ENCODE measurements around the gene NEK4. TPM values are rescaled to one million over a fixed set of nuclear protein-coding genes. Genes with fewer than 3 reads are reported as not detected.

Gene NEK4
- total RNA-seq, 1 experiment from 2014 or later = 40.5 TPM

DNA sequence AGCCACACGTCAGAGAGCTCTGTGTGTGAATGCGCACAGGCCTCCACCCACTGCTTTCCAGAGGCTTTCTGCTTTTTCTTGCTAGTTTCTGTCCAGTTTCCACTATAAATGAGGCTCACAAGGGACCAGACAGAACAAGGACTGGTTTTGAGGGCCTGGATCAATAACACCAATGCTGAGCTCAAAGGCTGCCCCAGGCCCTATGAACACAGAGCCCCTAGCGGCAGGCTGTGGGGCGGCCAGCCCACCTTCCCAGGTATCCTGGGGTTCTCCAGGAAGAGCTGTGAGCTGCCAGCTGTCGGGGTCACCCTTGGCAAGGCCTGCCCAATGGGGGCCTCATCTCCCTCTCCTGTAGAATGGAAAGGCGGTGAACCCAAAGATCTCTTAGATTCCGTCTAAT lies 21.7 kb upstream of the NEK4 start:
- CTCF ChIA-PET = interaction anchor here (0.6 to 2.0 kb wide), 5 partner anchors 8 to 28 kb away, joined by 3 to 8 read pairs (median 5); partner anchors contain the start of gene NEK4
- H3K4me1 Mint-ChIP-seq (ENCODE audit: low read depth, unreplicated experiment) = no peaks in the 10 kb centered on the region

DNA sequence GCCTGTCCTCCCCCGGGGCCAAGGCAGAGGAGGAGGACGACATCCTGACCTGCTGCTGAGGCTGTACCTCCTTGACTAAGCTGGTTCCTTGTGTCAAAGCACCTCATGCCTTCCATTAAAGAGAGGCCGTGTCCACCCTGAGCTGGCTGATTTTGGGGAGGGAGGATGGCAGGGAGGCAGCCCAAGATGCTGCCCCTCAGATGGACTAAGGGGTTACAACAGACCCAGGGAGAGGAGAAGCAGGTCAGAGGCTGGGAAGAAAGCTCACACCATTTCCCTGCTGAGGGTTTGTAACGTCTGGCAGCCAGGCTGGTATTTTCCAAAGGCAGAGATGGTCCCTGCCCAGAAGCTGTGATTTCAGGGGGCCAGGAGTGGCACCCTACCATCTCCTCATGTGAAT lies 21.2 kb upstream of the NEK4 start:
- intact Hi-C loops (cut with micrococcal nuclease; ENCODE audit: unreplicated experiment) = no loop called here
- H3K4me3 Mint-ChIP-seq (ENCODE audit: unreplicated experiment) = no peak overlapping the region
- Histone ChIP-seq H3K9me3 (no peaks in the 10 kb centered on the region), H3K4me1 (no peaks in the 10 kb centered on the region), H3K4me3 (ENCODE audit: low read depth, low read length) (no peak overlapping the region), H3K27me3 (replicated peaks; ENCODE audit: control insufficient read depth, insufficient read depth, low read length) (no peaks in the 10 kb centered on the region), H3K36me3 (ENCODE audit: control insufficient read depth, insufficient read depth, low read length) (no peaks in the 10 kb centered on the region)
- no TSS peak for BruUV-seq (replicated peaks)
- ChIA-PET CTCF (interaction anchor here (1.0 to 2.0 kb wide), 4 partner anchors 9 to 29 kb away, joined by 3 to 8 read pairs (median 6); partner anchors contain the start of gene NEK4), POLR2A (interaction anchor here (0.7 kb wide), 1 partner anchor 8 kb away, joined by 3 read pairs; no protein-coding TSS in a partner anchor)
- no peaks in the 10 kb centered on the region for H3K36me3 Mint-ChIP-seq (ENCODE audit: insufficient read depth, unreplicated experiment)
- H3K4me1 Mint-ChIP-seq (ENCODE audit: low read depth, unreplicated experiment) = no peaks in the 10 kb centered on the region
- H3K27me3 Mint-ChIP-seq (ENCODE audit: insufficient read depth, unreplicated experiment) = no peaks in the 10 kb centered on the region
- DNase-seq = no peak
- no peaks in the 10 kb centered on the region for H3K9me3 Mint-ChIP-seq (ENCODE audit: unreplicated experiment)
- TF ChIP-seq, protein P1, sequence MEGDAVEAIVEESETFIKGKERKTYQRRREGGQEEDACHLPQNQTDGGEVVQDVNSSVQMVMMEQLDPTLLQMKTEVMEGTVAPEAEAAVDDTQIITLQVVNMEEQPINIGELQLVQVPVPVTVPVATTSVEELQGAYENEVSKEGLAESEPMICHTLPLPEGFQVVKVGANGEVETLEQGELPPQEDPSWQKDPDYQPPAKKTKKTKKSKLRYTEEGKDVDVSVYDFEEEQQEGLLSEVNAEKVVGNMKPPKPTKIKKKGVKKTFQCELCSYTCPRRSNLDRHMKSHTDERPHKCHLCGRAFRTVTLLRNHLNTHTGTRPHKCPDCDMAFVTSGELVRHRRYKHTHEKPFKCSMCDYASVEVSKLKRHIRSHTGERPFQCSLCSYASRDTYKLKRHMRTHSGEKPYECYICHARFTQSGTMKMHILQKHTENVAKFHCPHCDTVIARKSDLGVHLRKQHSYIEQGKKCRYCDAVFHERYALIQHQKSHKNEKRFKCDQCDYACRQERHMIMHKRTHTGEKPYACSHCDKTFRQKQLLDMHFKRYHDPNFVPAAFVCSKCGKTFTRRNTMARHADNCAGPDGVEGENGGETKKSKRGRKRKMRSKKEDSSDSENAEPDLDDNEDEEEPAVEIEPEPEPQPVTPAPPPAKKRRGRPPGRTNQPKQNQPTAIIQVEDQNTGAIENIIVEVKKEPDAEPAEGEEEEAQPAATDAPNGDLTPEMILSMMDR (IDR thresholded peaks at IDR 0.05; ENCODE audit: insufficient read depth in 1 of 2, low read depth in 1 of 2, low read length in 1 of 2, severe bottlenecking in 1 of 2, unreplicated experiment in 1 of 2) = no peak
- no peak overlapping the region for H3K27ac Mint-ChIP-seq (ENCODE audit: unreplicated experiment)

More for the DNA sequence above, 21.7 kb upstream of the NEK4 start:
- Histone ChIP-seq H3K4me1 (no peaks in the 10 kb centered on the region), H3K36me3 (ENCODE audit: control insufficient read depth, insufficient read depth, low read length) (no peaks in the 10 kb centered on the region), H3K9me3 (no peaks in the 10 kb centered on the region), H3K4me3 (ENCODE audit: low read depth, low read length) (no peak overlapping the region), H3K27me3 (replicated peaks; ENCODE audit: control insufficient read depth, insufficient read depth, low read length) (no peaks in the 10 kb centered on the region)
- H3K9me3 Mint-ChIP-seq (ENCODE audit: unreplicated experiment) = no peaks in the 10 kb centered on the region
- no peak overlapping the region for H3K4me3 Mint-ChIP-seq (ENCODE audit: unreplicated experiment)
- H3K27me3 Mint-ChIP-seq (ENCODE audit: insufficient read depth, unreplicated experiment) = no peaks in the 10 kb centered on the region
- TF ChIP-seq, protein P1 (IDR thresholded peaks at IDR 0.05; ENCODE audit: insufficient read depth in 1 of 2, low read depth in 1 of 2, low read length in 1 of 2, severe bottlenecking in 1 of 2, unreplicated experiment in 1 of 2) = peak in 1 of 2 experiments; percentile 55
- BruUV-seq (replicated peaks) = no TSS peak
- no peaks in the 10 kb centered on the region for H3K36me3 Mint-ChIP-seq (ENCODE audit: insufficient read depth, unreplicated experiment)
- POLR2A ChIA-PET = interaction anchor here (0.7 kb wide), 1 partner anchor 9 kb away, joined by 3 read pairs; no protein-coding TSS in a partner anchor
- intact Hi-C loops (cut with micrococcal nuclease; ENCODE audit: unreplicated experiment) = no loop called here
- peak in 1 of 2 experiments; percentile 18 for DNase-seq
- no peak overlapping the region for H3K27ac Mint-ChIP-seq (ENCODE audit: unreplicated experiment)

DNA sequence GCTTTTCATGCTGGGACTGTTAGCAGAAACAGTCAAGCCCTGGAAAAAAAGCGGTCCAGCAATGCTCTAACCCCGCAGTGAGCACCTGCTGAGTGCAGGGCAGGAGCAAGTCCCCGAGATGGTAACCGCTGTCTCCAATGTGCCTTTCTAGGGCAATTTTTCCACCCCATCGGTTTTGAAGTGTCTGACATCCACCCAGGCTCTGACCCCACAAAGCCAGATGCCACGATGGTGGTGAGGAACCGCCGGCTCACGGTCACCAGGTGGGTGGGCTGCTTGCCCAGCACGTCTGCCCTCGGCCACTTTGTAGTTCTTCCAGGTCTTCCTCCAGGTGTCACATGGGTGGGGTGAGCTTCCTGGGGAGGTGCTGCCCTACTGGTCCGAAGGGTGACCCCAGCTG lies 20.6 kb upstream of the NEK4 start:
- no peak for DNase-seq
- H3K9me3 ChIP-seq = no peaks in the 10 kb centered on the region
- CTCF ChIA-PET = no interaction called here
- POLR2A ChIA-PET = no interaction called here
- Mint-ChIP-seq H3K27me3 (ENCODE audit: insufficient read depth, unreplicated experiment) (no peaks in the 10 kb centered on the region), H3K4me3 (ENCODE audit: unreplicated experiment) (no peak overlapping the region), H3K9me3 (ENCODE audit: unreplicated experiment) (no peaks in the 10 kb centered on the region), H3K36me3 (ENCODE audit: insufficient read depth, unreplicated experiment) (no peaks in the 10 kb centered on the region), H3K4me1 (ENCODE audit: low read depth, unreplicated experiment) (no peaks in the 10 kb centered on the region), H3K27ac (ENCODE audit: unreplicated experiment) (no peak overlapping the region)
- no peaks in the 10 kb centered on the region for H3K36me3 ChIP-seq (ENCODE audit: control insufficient read depth, insufficient read depth, low read length)
- no peak overlapping the region for H3K4me3 ChIP-seq (ENCODE audit: low read depth, low read length)
- no peaks in the 10 kb centered on the region for H3K27me3 ChIP-seq (replicated peaks; ENCODE audit: control insufficient read depth, insufficient read depth, low read length)
- no peaks in the 10 kb centered on the region for H3K4me1 ChIP-seq
- intact Hi-C loops (cut with micrococcal nuclease; ENCODE audit: unreplicated experiment) = no loop called here
- TF ChIP-seq, protein P1 (IDR thresholded peaks at IDR 0.05; ENCODE audit: insufficient read depth in 1 of 2, low read depth in 1 of 2, low read length in 1 of 2, severe bottlenecking in 1 of 2, unreplicated experiment in 1 of 2) = no peak
- BruUV-seq (replicated peaks) = no TSS peak

Measured in Caco-2 (cell line).